Measurements from ENCODE around the gene QSER1.

DNA sequence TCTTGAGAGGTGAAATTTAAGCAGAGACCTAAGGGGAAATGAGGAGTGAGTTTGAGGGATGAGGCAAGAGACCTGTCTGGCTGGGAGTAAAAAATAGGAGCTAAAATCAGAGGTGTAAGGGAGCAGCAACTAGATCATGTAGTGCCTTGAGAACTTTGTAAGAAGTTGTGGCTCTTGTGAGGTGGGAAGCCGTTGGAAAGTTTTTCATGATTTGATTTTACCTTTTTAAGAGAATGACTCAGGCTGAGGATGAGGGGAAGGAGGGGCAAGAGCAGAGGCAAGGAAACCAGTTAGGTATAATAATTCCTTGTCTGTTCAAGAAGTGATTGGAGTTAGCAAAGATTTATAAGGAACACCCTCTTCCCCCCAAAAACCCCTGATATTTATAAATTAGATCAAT, 25.8 kb downstream of the QSER1 start:
- no peak for TF ChIP-seq EZH2 (IDR thresholded peaks at IDR 0.05; ENCODE audit: borderline replicate concordance)
- TF ChIP-seq EZH2phosphoT487 (IDR thresholded peaks at IDR 0.05; ENCODE audit: low read depth, severe bottlenecking, unreplicated experiment), result no peak
- TF ChIP-seq, protein P1, sequence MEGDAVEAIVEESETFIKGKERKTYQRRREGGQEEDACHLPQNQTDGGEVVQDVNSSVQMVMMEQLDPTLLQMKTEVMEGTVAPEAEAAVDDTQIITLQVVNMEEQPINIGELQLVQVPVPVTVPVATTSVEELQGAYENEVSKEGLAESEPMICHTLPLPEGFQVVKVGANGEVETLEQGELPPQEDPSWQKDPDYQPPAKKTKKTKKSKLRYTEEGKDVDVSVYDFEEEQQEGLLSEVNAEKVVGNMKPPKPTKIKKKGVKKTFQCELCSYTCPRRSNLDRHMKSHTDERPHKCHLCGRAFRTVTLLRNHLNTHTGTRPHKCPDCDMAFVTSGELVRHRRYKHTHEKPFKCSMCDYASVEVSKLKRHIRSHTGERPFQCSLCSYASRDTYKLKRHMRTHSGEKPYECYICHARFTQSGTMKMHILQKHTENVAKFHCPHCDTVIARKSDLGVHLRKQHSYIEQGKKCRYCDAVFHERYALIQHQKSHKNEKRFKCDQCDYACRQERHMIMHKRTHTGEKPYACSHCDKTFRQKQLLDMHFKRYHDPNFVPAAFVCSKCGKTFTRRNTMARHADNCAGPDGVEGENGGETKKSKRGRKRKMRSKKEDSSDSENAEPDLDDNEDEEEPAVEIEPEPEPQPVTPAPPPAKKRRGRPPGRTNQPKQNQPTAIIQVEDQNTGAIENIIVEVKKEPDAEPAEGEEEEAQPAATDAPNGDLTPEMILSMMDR (IDR thresholded peaks at IDR 0.05; ENCODE audit: poor library complexity), result no peak
